GM12892 (cell line): ENCODE measurements around the gene RBFA.

Experiments
- POLR2A ChIP-seq: IDR thresholded peaks from 2 replicates; pipeline ENCODE4 v1.6.1; 2011; ENCODE audit warnings: low read depth, low read length, control low read depth
- TAF1 ChIP-seq: IDR thresholded peaks from 2 replicates; pipeline ENCODE4 v1.6.1; 2011; ENCODE audit warnings: low read depth, mild to moderate bottlenecking, control low read depth, low read length, borderline replicate concordance

DNA sequence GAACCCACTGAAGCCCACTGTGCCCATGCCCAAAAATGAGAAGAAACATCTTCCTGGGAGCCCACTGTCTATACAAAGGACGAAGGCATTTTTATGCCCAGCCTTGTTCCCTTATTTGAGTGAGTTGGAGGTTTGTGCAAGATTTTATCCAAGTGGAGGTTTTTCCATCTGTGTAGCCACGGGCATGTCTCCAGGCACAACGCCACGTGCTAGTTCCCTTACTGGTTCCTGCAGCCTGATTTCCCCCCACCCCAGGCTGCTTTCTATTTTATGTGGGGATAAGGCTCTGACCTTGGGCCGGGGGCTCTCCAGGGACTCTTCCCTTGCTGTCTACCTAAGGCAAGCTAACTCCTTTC lies 23.7 kb upstream of the RBFA start:
- TF ChIP-seq TAF1 (no peak), POLR2A (no peak)
